ENCODE results near the gene CNOT3.

CNOT3 gene

GRCh38 chr19:54147676-54148075, 10.1 kb downstream of the CNOT3 start:
- ATAC-seq = no peak
- TF ChIP-seq ZNF70 (CRISPR knock-in tag; IDR thresholded peaks at IDR 0.05) (no peak), SNAI2 (CRISPR knock-in tag; IDR thresholded peaks at IDR 0.05) (no peak), GLIS3 (CRISPR knock-in tag; IDR thresholded peaks at IDR 0.05) (no peak), ZNF8 (CRISPR knock-in tag; IDR thresholded peaks at IDR 0.05) (no peak), OSR1 (CRISPR knock-in tag; IDR thresholded peaks at IDR 0.05) (no peak), TCF4 (CRISPR knock-in tag; IDR thresholded peaks at IDR 0.05; ENCODE audit: borderline replicate concordance) (no peak), ZNF565 (CRISPR knock-in tag; conservative IDR thresholded peaks at IDR 0.05; ENCODE audit: low read depth) (no peak), ZC3H10 (CRISPR knock-in tag; IDR thresholded peaks at IDR 0.05) (no peak), ISL1 (CRISPR knock-in tag; IDR thresholded peaks at IDR 0.05) (no peak), BACH2 (CRISPR knock-in tag; IDR thresholded peaks at IDR 0.05; ENCODE audit: borderline replicate concordance) (no peak), TSHZ2 (CRISPR knock-in tag; IDR thresholded peaks at IDR 0.05) (no peak), TOX (CRISPR knock-in tag; IDR thresholded peaks at IDR 0.05; ENCODE audit: borderline replicate concordance) (no peak)
- TF ChIP-seq, protein P1, sequence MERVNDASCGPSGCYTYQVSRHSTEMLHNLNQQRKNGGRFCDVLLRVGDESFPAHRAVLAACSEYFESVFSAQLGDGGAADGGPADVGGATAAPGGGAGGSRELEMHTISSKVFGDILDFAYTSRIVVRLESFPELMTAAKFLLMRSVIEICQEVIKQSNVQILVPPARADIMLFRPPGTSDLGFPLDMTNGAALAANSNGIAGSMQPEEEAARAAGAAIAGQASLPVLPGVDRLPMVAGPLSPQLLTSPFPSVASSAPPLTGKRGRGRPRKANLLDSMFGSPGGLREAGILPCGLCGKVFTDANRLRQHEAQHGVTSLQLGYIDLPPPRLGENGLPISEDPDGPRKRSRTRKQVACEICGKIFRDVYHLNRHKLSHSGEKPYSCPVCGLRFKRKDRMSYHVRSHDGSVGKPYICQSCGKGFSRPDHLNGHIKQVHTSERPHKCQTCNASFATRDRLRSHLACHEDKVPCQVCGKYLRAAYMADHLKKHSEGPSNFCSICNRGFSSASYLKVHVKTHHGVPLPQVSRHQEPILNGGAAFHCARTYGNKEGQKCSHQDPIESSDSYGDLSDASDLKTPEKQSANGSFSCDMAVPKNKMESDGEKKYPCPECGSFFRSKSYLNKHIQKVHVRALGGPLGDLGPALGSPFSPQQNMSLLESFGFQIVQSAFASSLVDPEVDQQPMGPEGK (CRISPR knock-in tag; IDR thresholded peaks at IDR 0.05; ENCODE audit: borderline replicate concordance) = no peak

DNA sequence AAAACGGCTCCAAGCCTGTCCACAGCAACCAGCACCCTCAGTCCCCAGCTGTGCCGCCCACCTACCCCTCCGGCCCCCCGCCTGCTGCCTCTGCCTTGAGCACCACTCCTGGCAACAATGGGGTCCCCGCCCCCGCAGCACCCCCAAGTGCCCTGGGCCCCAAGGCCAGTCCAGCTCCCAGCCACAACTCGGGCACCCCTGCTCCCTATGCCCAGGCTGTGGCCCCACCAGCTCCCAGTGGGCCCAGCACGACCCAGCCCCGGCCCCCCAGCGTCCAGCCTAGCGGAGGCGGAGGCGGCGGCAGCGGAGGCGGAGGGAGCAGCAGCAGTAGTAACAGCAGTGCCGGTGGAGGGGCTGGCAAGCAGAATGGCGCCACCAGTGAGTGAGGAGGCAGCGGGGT, 10.6 kb downstream of the CNOT3 start:
- ATAC-seq = no peak
- TF ChIP-seq SNAI2 (CRISPR knock-in tag; IDR thresholded peaks at IDR 0.05) (no peak), RARB (CRISPR knock-in tag; IDR thresholded peaks at IDR 0.05) (no peak), GLIS3 (CRISPR knock-in tag; IDR thresholded peaks at IDR 0.05) (no peak), CSDC2 (CRISPR knock-in tag; IDR thresholded peaks at IDR 0.05) (no peak), ARNTL (CRISPR knock-in tag; IDR thresholded peaks at IDR 0.05; ENCODE audit: borderline replicate concordance, low read depth) (no peak)
- TF ChIP-seq, protein P1 (CRISPR knock-in tag; IDR thresholded peaks at IDR 0.05; ENCODE audit: borderline replicate concordance) = no peak

GRCh38 chr19:54149021-54149812, 11.7 kb downstream of the CNOT3 start:
- TF ChIP-seq ZFP3 (CRISPR knock-in tag; IDR thresholded peaks at IDR 0.05) (no peak), ZC3H10 (CRISPR knock-in tag; IDR thresholded peaks at IDR 0.05) (no peak), ESRRG (CRISPR knock-in tag; IDR thresholded peaks at IDR 0.05) (no peak), ZFP30 (CRISPR knock-in tag; IDR thresholded peaks at IDR 0.05) (no peak), ZNF70 (CRISPR knock-in tag; IDR thresholded peaks at IDR 0.05) (no peak), ISL1 (CRISPR knock-in tag; IDR thresholded peaks at IDR 0.05) (no peak), OSR1 (CRISPR knock-in tag; IDR thresholded peaks at IDR 0.05) (no peak)
- TF ChIP-seq, protein P2, sequence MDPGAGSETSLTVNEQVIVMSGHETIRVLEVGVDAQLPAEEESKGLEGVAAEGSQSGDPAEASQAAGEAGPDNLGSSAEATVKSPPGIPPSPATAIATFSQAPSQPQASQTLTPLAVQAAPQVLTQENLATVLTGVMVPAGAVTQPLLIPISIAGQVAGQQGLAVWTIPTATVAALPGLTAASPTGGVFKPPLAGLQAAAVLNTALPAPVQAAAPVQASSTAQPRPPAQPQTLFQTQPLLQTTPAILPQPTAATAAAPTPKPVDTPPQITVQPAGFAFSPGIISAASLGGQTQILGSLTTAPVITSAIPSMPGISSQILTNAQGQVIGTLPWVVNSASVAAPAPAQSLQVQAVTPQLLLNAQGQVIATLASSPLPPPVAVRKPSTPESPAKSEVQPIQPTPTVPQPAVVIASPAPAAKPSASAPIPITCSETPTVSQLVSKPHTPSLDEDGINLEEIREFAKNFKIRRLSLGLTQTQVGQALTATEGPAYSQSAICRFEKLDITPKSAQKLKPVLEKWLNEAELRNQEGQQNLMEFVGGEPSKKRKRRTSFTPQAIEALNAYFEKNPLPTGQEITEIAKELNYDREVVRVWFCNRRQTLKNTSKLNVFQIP (CRISPR knock-in tag; IDR thresholded peaks at IDR 0.05; ENCODE audit: borderline replicate concordance, low read depth) = no peak
- TF ChIP-seq, protein P3, sequence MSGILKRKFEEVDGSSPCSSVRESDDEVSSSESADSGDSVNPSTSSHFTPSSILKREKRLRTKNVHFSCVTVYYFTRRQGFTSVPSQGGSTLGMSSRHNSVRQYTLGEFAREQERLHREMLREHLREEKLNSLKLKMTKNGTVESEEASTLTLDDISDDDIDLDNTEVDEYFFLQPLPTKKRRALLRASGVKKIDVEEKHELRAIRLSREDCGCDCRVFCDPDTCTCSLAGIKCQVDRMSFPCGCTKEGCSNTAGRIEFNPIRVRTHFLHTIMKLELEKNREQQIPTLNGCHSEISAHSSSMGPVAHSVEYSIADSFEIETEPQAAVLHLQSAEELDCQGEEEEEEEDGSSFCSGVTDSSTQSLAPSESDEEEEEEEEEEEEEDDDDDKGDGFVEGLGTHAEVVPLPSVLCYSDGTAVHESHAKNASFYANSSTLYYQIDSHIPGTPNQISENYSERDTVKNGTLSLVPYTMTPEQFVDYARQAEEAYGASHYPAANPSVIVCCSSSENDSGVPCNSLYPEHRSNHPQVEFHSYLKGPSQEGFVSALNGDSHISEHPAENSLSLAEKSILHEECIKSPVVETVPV (CRISPR knock-in tag; IDR thresholded peaks at IDR 0.05) = no peak
- ATAC-seq = no peak

All from SK-N-SH treated with all-trans-retinoic acid at 6 μM for 48 hours (cell line).